Activated CD4-positive, alpha-beta T cell treated with anti-CD3 and anti-CD28 coated beads for 36 hours (primary cell): Measurements from ENCODE around the gene GLT6D1. TPM values are rescaled to one million over a fixed set of nuclear protein-coding genes. Genes with fewer than 3 reads are reported as not detected.

Source experiments
- ATAC-seq: fragments of 200-7000 bp; cut with Tn5 transposase; one replicate; pipeline ENCODE4 v1.10.0; 2021; ENCODE audit warnings: mild to moderate bottlenecking, moderate library complexity
- CTCF ChIA-PET: fragments of 350-600 bp; sonication (Branson Sonifier 250); formaldehyde crosslinking; loops from one replicate; lab custom pipeline; 2021; ENCODE audit warnings: antibody characterized with exemption; lab: Charles Lee
- POLR2A ChIA-PET: fragments of 350-600 bp; sonication (Branson Sonifier 250); formaldehyde crosslinking; loops from one replicate; lab custom pipeline; 2021; ENCODE audit warnings: antibody characterized with exemption, inconsistent platforms; lab: Charles Lee
- DNase-seq: peaks from one replicate; pipeline ENCODE4 v3.0.0-alpha.2; 2020
- H3K27ac Mint-ChIP-seq: one replicate; pipeline ENCODE4 v1.8.0; 2021; ENCODE audit warnings: mixed read lengths
- H3K27me3 Mint-ChIP-seq: one replicate; pipeline ENCODE4 v1.8.0; 2021; ENCODE audit warnings: mixed read lengths
- H3K36me3 Mint-ChIP-seq: one replicate; pipeline ENCODE4 v1.8.0; 2021; ENCODE audit warnings: low read depth, mixed read lengths
- H3K4me1 Mint-ChIP-seq: one replicate; pipeline ENCODE4 v1.8.0; 2021; ENCODE audit warnings: mixed read lengths
- H3K4me3 Mint-ChIP-seq: one replicate; pipeline ENCODE4 v1.8.0; 2021; ENCODE audit warnings: mild to moderate bottlenecking, moderate library complexity, mixed read lengths
- H3K9me3 Mint-ChIP-seq: one replicate; pipeline ENCODE4 v1.8.0; 2021; ENCODE audit warnings: low read depth, mixed read lengths
- intact Hi-C, 2 experiments: fragments of 100-400 bp; cut with DNase I in 1 of 2; cut with micrococcal nuclease in 1 of 2; formaldehyde crosslinking; loops; one replicate each; pipeline versions ENCODE4 v1.14.2 to v1.15.1; 2022 to 2024; cut with DNase I, micrococcal nuclease
- total RNA-seq, 2 experiments: library from RNA; stranded (reverse); gene quantifications; one replicate each; pipeline ENCODE4 v1.2.3, GENCODE V29; 2021

The GLT6D1 gene
- total RNA-seq, 2 experiments from 2014 or later = not detected

GRCh38 chr9:135602789-135603481 lies 36.4 kb downstream of the GLT6D1 start:
- intact Hi-C loops = loop anchor here (1.0 to 5.0 kb wide), 4 partner anchors 101 to 520 kb away; partner anchors contain the start of genes MRPS2 (in 1 of the 2) and UBAC1 (in 1 of the 2)
- CTCF ChIA-PET = interaction anchor here (0.6 to 1.4 kb wide), 7 partner anchors 13 to 169 kb away, joined by 3 to 5 read pairs (median 3); no protein-coding TSS in a partner anchor
- no peak overlapping the region for H3K4me3 Mint-ChIP-seq
- H3K27me3 Mint-ChIP-seq = peaks cover 10% of the 10 kb centered on the region
- POLR2A ChIA-PET = no interaction called here
- H3K27ac Mint-ChIP-seq = no peak overlapping the region
- ATAC-seq = peak; percentile 58
- no peaks in the 10 kb centered on the region for H3K9me3 Mint-ChIP-seq
- H3K4me1 Mint-ChIP-seq = no peaks in the 10 kb centered on the region
- H3K36me3 Mint-ChIP-seq = no peaks in the 10 kb centered on the region
- DNase-seq = peak; percentile 75

DNA sequence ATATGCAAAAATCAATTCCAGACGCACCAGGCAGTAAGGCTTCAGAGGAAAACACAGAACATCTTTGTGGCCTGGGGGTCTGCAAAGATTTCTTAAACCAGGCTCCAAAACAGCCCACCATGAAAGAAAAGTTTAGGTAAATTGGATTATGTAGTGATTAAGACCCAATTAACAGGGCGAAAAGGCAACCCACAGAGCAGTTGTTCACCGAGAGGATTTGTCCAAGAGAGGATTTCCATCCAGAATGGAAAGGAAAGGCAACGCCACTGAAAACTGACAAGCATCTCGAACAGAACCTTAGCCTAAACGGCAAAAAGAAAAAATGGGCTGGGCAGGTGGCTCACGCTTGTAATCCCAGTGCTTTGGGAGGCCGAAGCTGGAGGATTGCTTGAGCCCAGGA lies 37.4 kb downstream of the GLT6D1 start:
- ATAC-seq = no peak
- ChIA-PET CTCF (interaction anchor here (0.5 kb wide), 1 partner anchor 35 kb away, joined by 3 read pairs; no protein-coding TSS in a partner anchor), POLR2A (no interaction called here)
- H3K36me3 Mint-ChIP-seq = no peaks in the 10 kb centered on the region
- H3K4me1 Mint-ChIP-seq = no peaks in the 10 kb centered on the region
- H3K4me3 Mint-ChIP-seq = no peak overlapping the region
- H3K27me3 Mint-ChIP-seq = peaks cover 14% of the 10 kb centered on the region
- intact Hi-C loops = loop anchor here (1.0 to 5.0 kb wide), 4 partner anchors 100 to 521 kb away; partner anchors contain the start of genes MRPS2 (in 1 of the 2) and UBAC1 (in 1 of the 2)
- H3K9me3 Mint-ChIP-seq = no peaks in the 10 kb centered on the region
- no peak overlapping the region for H3K27ac Mint-ChIP-seq
- no peak for DNase-seq

DNA sequence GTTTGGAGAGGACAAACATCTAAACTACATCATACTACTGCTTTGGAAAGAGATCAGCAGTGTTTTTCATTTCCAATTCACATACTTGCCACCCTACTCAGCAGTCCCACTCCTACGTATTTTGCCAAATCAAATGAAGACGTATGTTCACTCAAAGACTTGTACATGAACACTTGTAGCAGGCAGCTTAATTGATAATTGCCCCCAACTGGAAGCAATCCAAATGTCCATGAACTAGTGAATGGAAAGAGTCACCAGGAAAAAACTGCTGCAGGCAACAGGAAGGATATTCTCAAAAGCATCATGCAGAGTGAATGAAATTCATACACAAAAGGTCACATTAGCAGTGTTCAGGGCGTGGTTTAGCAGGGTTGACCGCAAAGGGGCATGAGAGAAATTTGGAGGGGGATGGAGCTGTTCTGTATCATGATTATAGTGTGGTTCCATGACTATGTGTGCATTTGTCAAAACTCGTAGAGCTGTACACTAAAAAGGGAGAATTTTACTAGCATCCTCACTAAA lies 39.0 kb downstream of the GLT6D1 start:
- POLR2A ChIA-PET = no interaction called here
- no peaks in the 10 kb centered on the region for H3K36me3 Mint-ChIP-seq
- no peak overlapping the region for H3K27ac Mint-ChIP-seq
- intact Hi-C loops = loop anchor here (5.0 kb wide), 3 partner anchors 98 to 522 kb away; partner anchors contain the start of genes MRPS2 (in 1 of the 2) and UBAC1 (in 1 of the 2)
- CTCF ChIA-PET = interaction anchor here (0.6 to 1.7 kb wide), 2 partner anchors 77 to 563 kb away, joined by 3 read pairs; no protein-coding TSS in a partner anchor
- DNase-seq (no peak), ATAC-seq (no peak)
- H3K4me1 Mint-ChIP-seq = no peaks in the 10 kb centered on the region
- no peaks in the 10 kb centered on the region for H3K9me3 Mint-ChIP-seq
- peaks cover 16% of the 10 kb centered on the region for H3K27me3 Mint-ChIP-seq
- no peak overlapping the region for H3K4me3 Mint-ChIP-seq

- Mint-ChIP-seq H3K9me3 (no peaks in the 10 kb centered on the region), H3K27ac (no peak overlapping the region), H3K36me3 (no peaks in the 10 kb centered on the region), H3K4me1 (no peaks in the 10 kb centered on the region), H3K27me3 (peaks cover 16% of the 10 kb centered on the region), H3K4me3 (no peak overlapping the region)
- DNase-seq (no peak), ATAC-seq (no peak)
- CTCF ChIA-PET = no interaction called here
- POLR2A ChIA-PET = no interaction called here
- intact Hi-C loops = no loop called here
Observed at GRCh38 chr9:135596211-135596610, 43.1 kb downstream of the GLT6D1 start.

DNA sequence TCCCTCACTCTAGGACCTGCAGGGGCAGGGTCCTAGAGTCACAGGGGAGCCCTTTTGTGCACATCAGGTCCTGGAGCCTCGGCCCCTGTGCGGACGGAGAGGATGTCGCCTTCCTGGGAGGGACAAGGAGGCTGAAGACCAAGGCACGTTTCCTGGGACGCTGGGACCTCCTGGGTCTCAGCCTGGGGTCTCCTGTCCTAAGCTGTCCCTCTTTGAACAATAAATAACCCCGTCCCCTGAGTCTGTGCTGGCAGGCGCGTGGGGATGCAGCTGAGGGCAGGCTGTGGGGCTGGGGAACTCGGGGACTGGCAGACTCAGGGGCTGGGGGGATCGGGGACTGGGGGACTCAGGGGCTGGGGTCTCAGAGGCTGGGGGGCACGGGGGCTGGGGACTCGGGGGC lies 46.7 kb downstream of the GLT6D1 start:
- Mint-ChIP-seq H3K36me3 (no peaks in the 10 kb centered on the region), H3K27me3 (peaks cover 6% of the 10 kb centered on the region), H3K4me1 (no peaks in the 10 kb centered on the region), H3K9me3 (no peaks in the 10 kb centered on the region), H3K4me3 (no peak overlapping the region), H3K27ac (no peak overlapping the region)
- DNase-seq (no peak), ATAC-seq (no peak)
- intact Hi-C loops = no loop called here
- CTCF ChIA-PET = no interaction called here
- POLR2A ChIA-PET = no interaction called here

DNA sequence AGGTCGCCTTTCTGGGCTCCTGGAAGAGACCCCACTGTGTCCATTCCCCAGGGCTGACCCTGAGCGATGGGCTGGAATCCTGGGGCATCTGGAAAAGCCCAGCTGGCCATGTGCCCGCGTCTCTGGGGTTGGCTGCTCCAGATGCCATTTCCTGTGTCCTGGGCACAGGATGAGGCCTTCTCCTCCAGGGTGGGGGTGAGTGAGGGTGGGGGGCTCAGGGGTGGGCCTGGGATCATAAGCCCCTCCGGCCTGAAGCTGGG lies 47.1 kb downstream of the GLT6D1 start:
- Mint-ChIP-seq H3K4me3 (no peak overlapping the region), H3K9me3 (no peaks in the 10 kb centered on the region), H3K27ac (no peak overlapping the region), H3K36me3 (no peaks in the 10 kb centered on the region), H3K4me1 (no peaks in the 10 kb centered on the region), H3K27me3 (peaks cover 6% of the 10 kb centered on the region)
- intact Hi-C loops = no loop called here
- no peak for DNase-seq
- CTCF ChIA-PET = no interaction called here
- POLR2A ChIA-PET = no interaction called here
- ATAC-seq = no peak

DNA sequence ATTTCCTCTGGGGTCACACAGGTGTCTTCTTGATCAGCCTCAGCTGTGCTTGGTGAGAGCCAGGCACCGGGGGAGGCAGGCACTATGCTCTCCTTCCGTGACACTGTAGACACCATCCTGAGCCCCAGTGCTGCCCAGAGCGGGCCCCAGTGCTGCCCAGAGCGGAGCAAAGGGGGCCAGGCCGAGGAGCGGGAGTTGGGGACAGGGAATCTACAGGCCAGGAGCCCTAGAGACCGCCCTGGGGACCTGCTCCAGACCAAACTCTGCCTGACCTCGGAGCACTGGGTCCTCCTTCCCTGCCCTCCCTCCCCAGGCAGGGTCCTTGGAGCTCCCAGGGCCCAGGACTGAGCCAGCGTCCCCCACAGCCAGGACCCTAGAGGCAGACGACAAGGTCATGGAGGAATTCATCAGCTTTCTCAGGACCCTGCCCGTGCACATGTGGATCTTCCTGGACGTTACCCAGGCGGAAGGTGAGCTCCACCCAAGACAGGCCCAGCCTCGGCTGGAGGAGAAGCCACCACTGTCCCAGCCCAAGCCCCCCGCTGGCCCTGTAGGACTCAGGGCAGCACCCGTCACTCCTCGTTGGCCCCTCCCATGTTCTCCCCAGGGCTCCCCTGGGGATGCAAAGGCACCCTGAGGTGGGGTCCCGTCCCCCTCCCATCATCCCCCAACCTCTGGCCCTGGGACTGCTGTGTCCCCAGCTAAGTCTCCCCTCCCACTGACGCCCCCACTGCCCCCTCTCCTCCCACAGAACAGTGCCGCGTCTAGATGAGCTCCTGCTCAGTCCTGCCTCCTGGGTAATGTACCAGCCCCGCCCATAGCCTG lies 47.6 kb downstream of the GLT6D1 start:
- Mint-ChIP-seq H3K27ac (no peak overlapping the region), H3K27me3 (peaks cover 5% of the 10 kb centered on the region), H3K36me3 (no peaks in the 10 kb centered on the region), H3K4me1 (no peaks in the 10 kb centered on the region), H3K4me3 (no peak overlapping the region), H3K9me3 (no peaks in the 10 kb centered on the region)
- ATAC-seq (no peak), DNase-seq (no peak)
- ChIA-PET POLR2A (no interaction called here), CTCF (no interaction called here)
- intact Hi-C loops = no loop called here

DNA sequence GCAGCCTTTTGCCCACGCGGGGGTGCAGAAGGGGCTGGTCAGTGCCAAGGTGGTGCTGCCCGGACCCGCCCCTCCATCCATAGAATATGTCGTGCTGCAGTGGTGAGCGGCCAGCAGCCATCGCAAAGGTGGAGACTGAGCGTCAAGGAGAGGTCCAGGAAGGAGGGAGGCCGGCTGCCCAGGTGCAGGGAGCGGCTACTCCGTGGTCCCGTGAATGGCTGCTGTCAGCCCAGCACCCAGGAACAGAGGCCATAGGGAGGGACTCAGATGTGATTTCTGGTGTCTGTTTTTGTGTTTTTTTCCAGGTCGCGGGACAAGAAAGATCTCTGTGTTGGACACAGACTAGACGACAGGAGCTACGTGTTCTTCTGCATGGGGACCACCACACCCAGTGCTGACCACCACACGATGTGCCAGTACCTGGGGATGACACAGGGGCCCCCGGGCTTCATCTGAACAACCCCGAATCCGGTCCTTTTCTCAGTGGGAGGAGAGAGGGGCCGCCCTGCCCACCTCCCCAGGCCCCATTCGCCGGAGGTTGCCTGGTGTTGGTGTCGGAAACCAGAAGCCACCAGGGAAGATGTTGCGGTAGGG lies 48.8 kb downstream of the GLT6D1 start:
- Mint-ChIP-seq H3K4me1 (no peaks in the 10 kb centered on the region), H3K27ac (no peak overlapping the region), H3K27me3 (peaks cover 3% of the 10 kb centered on the region), H3K36me3 (no peaks in the 10 kb centered on the region), H3K9me3 (no peaks in the 10 kb centered on the region), H3K4me3 (no peak overlapping the region)
- no peak for DNase-seq
- POLR2A ChIA-PET = no interaction called here
- intact Hi-C loops = no loop called here
- CTCF ChIA-PET = interaction anchor here (1.0 kb wide), 1 partner anchor 13 kb away, joined by 3 read pairs; no protein-coding TSS in a partner anchor
- no peak for ATAC-seq

DNA sequence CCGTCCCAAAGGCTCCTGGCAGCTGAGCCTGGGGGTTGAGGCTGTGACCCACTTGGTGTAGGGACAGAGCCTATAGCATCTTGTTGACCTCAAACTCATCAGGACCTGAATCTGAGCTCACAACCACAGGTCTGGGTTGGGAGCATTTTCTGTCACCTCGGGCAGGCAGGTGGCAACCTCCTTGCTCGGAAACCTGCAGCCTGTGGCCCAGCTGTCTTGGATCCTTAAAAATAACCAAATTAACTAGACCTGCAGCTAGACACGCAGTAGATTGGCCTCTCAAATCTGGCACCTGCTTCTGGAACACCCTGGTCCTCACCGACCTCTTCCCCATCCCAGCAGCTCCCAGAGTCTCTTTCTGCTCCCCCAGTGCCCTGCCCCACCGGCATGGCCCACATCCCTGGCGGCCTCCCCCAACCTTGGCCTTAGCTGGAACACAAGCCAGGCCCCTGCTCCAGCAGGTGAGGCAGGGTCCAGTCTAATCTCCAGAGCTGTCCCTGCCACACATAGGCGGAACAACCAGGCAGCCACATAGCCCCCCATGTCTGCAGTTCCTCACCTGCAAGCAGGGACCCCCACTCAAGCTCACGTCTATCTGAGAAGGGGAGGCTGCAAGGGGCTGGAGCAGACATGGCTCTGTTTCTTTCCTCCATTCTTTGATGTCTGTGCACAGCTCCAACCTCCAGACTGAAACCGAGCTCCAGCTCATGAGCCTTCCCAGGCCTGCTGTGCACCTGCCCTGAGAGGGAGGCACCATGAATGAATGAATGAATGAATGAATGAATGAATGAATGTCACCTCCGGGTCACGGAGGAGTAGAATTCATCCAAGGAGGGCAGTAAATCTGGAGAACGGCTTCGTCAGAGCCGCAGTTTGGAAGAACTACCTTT lies 49.5 kb downstream of the GLT6D1 start:
- H3K9me3 Mint-ChIP-seq = no peaks in the 10 kb centered on the region
- H3K4me1 Mint-ChIP-seq = no peaks in the 10 kb centered on the region
- DNase-seq = no peak
- ChIA-PET POLR2A (no interaction called here), CTCF (interaction anchor here (0.8 to 1.2 kb wide), 3 partner anchors 14 to 533 kb away, joined by 3 to 5 read pairs (median 3); no protein-coding TSS in a partner anchor)
- ATAC-seq = no peak
- H3K4me3 Mint-ChIP-seq = no peak overlapping the region
- intact Hi-C loops = no loop called here
- no peaks in the 10 kb centered on the region for H3K36me3 Mint-ChIP-seq
- H3K27me3 Mint-ChIP-seq = peaks cover 3% of the 10 kb centered on the region
- H3K27ac Mint-ChIP-seq = no peak overlapping the region

DNA sequence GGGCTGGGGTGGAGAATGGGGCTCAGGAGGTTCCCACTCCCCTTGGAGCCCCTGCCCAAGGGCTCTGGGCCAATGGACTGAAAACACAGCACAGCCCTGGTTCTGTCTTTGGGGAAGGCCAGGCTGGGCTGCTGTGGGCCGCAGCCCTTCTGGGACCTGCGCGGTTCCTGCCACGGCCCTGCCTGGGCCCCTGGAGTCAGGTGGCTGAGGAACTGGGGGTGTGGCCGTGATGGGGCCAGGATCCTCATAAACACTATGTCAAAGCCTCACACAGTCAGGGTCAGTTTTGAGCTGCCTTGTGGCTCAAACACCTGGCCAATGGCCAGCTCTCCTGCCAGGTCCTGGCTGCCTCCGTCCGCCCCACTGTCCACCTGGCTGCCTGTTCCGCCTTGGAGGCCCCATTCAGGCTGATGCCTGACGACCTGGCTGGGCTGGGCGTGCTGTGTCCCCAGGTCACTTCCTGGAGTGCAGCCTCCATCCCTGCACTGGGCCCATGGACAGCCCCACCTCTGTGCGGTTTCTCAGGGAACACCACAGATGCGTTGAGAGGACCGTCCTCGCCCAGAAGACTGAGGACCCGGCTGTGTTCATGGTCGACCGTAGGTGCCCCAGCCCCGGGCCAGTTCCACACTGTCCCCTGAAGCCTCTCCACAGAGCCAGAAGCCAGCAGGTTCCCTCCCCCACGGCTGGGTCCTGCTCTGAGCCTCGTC lies 50.3 kb downstream of the GLT6D1 start:
- intact Hi-C loops = no loop called here
- Mint-ChIP-seq H3K4me1 (no peaks in the 10 kb centered on the region), H3K36me3 (no peaks in the 10 kb centered on the region), H3K27me3 (peaks cover 3% of the 10 kb centered on the region), H3K9me3 (no peaks in the 10 kb centered on the region), H3K4me3 (no peak overlapping the region), H3K27ac (no peak overlapping the region)
- no peak for DNase-seq
- POLR2A ChIA-PET = no interaction called here
- no peak for ATAC-seq
- CTCF ChIA-PET = interaction anchor here (0.8 to 1.2 kb wide), 2 partner anchors 49 to 534 kb away, joined by 3 to 5 read pairs; no protein-coding TSS in a partner anchor
